Gastroesophageal sphincter (tissue), 3 donors: ENCODE data around the gene IDH3A.

Experiments
- CTCF ChIP-seq, 4 experiments: fragments of 200-600 bp in 2 of 4; fragments of 450-650 bp in 2 of 4; sonication (generic) in 1 of 4; IDR thresholded peaks; one replicate each; pipeline ENCODE4 v1.5.1; 2017 to 2019; ENCODE audit warnings: antibody characterized with exemption in 4 of 4, mild to moderate bottlenecking in 2 of 4, moderate library complexity in 2 of 4
- EP300 ChIP-seq: sonication (generic); formaldehyde crosslinking; IDR thresholded peaks from one replicate; pipeline ENCODE4 v1.6.1; 2017; ENCODE audit warnings: antibody characterized with exemption, mild to moderate bottlenecking
- POLR2A ChIP-seq, 2 donors: fragments of 450-650 bp; IDR thresholded peaks; one replicate each; pipeline ENCODE4 v1.6.1; 2017; ENCODE audit warnings: antibody characterized with exemption in 2 of 2, mild to moderate bottlenecking in 2 of 2, moderate library complexity in 1 of 2

- TF ChIP-seq EP300 (peak; percentile 23), CTCF (IDR thresholded peaks at IDR 0.05) (peak in 3 of 4 experiments; percentile 89 to 93 (median 90)), POLR2A (IDR thresholded peaks at IDR 0.05) (peak; percentile 16 to 19)
Observed at GRCh38 chr15:78131295-78132061, 17.7 kb upstream of the IDH3A start, which contains the start of gene CIB2.
